Fibroblast of lung (primary cell): ENCODE data around the gene PURA. TPM values are rescaled to one million over a fixed set of nuclear protein-coding genes. Genes with fewer than 3 reads are reported as not detected.

Source experiments
- DNase-seq, 2 donors: peaks; one replicate each; pipeline versions ENCODE4 v3.0.0 to v3.0.0-alpha.2; 2010; ENCODE audit warnings: low read depth in 2 of 2
- H2AFZ ChIP-seq: 2 replicates; pipeline ENCODE4 v1.5.1; 2012; ENCODE audit warnings: low read length, control low read depth, inconsistent platforms
- H3K27ac ChIP-seq: 2 replicates; pipeline ENCODE4 v1.5.1; 2011; ENCODE audit warnings: low read length, control low read depth; ENCODE audit not compliant: insufficient read depth
- H3K27me3 ChIP-seq: 2 replicates; pipeline ENCODE4 v1.5.1; 2011; ENCODE audit warnings: mild to moderate bottlenecking, low read length; ENCODE audit not compliant: control insufficient read depth, insufficient read depth
- H3K36me3 ChIP-seq: 2 replicates; pipeline ENCODE4 v1.5.1; 2011; ENCODE audit warnings: low read length; ENCODE audit not compliant: control insufficient read depth, insufficient read depth
- H3K4me1 ChIP-seq: 2 replicates; pipeline ENCODE4 v1.5.1; 2011; ENCODE audit warnings: low read length; ENCODE audit not compliant: control insufficient read depth, insufficient read depth; ENCODE audit errors: extremely low read depth
- H3K4me2 ChIP-seq: 2 replicates; pipeline ENCODE4 v1.5.1; 2011; ENCODE audit warnings: low read length, control low read depth; ENCODE audit not compliant: insufficient read depth; ENCODE audit errors: extremely low read depth
- H3K4me3 ChIP-seq, 4 experiments: fragments of 200-600 bp in 1 of 4; sonication (generic) in 1 of 4; replicated peaks in 1 of 4; 2 replicates each; pipeline ENCODE4 v1.5.1; 2011 to 2016; ENCODE audit warnings: low read length in 4 of 4, low read depth in 3 of 4, mild to moderate bottlenecking in 3 of 4, control low read depth in 2 of 4, inconsistent platforms in 1 of 4, mixed read lengths in 1 of 4; ENCODE audit not compliant: insufficient read depth in 1 of 4; ENCODE audit errors: control extremely low read depth in 1 of 4
- H3K79me2 ChIP-seq: 2 replicates; pipeline ENCODE4 v1.5.1; 2012; ENCODE audit warnings: mild to moderate bottlenecking, low read length, inconsistent platforms; ENCODE audit not compliant: control insufficient read depth, insufficient read depth
- H3K9ac ChIP-seq: 2 replicates; pipeline ENCODE4 v1.5.1; 2011; ENCODE audit warnings: mild to moderate bottlenecking, low read length, control low read depth; ENCODE audit not compliant: insufficient read depth
- H3K9me3 ChIP-seq: 2 replicates; pipeline ENCODE4 v1.5.1; 2012; ENCODE audit warnings: low read depth, low read length; ENCODE audit not compliant: control insufficient read depth, insufficient read depth
- H4K20me1 ChIP-seq: 2 replicates; pipeline ENCODE4 v1.5.1; 2011; ENCODE audit warnings: low read length; ENCODE audit not compliant: control insufficient read depth, insufficient read depth; ENCODE audit errors: extremely low read depth
- EZH2 ChIP-seq: IDR thresholded peaks from 2 replicates; pipeline ENCODE4 v1.5.1; 2012; ENCODE audit warnings: low read length, control low read depth, mild to moderate bottlenecking; ENCODE audit errors: missing control alignments
- polyA plus RNA-seq, 2 donors: library from polyadenylated mRNA; depleted of rRNA in 1 of 2; stranded (reverse) in 1 of 2; unstranded in 1 of 2; fragments of >200 nt; gene quantifications; 2 replicates each; pipeline ENCODE4 v1.2.1, GENCODE V29; 2011 to 2012; ENCODE audit warnings: missing spikeins in 1 of 2
- total RNA-seq: library from RNA; depleted of rRNA; stranded (reverse); fragments of >200 nt; gene quantifications from 2 replicates; pipeline ENCODE4 v1.2.1, GENCODE V29; 2014
- TF ChIP-seq, protein P1 (sequence below), 2 donors: IDR thresholded peaks in 1 of 2; conservative IDR thresholded peaks in 1 of 2; 1 replicate in 1 of 2; 2 replicates in 1 of 2; pipeline ENCODE4 v1.5.1; 2011 to 2012; ENCODE audit warnings: low read length in 2 of 2, control low read depth in 1 of 2, inconsistent platforms in 1 of 2, low read depth in 1 of 2, mild to moderate bottlenecking in 1 of 2

Gene PURA
- total and polyA plus RNA-seq, 2 donors (not counting 1 experiment from before 2014, with no cell fraction given), result 8.0 to 20.0 TPM

DNA sequence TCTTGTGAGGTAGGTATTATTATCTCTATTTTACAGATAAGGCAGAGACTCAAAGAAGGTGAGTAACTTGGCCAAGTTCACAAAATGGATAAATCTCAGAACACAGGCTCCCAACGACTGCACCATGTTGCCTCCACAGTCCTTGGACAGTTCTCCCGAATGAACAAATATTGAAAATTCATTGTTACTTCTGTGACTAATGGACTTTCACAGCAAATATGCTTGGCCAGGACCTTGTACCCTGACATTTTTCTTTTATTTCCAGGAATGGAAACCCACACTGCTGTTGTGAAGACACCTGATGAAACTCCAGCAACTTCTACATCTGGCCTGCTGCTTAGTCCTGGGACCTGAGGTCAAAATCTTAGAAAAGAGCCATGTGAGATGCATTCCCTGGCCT lies 58.6 kb downstream of the PURA start:
- TF ChIP-seq, protein P1, sequence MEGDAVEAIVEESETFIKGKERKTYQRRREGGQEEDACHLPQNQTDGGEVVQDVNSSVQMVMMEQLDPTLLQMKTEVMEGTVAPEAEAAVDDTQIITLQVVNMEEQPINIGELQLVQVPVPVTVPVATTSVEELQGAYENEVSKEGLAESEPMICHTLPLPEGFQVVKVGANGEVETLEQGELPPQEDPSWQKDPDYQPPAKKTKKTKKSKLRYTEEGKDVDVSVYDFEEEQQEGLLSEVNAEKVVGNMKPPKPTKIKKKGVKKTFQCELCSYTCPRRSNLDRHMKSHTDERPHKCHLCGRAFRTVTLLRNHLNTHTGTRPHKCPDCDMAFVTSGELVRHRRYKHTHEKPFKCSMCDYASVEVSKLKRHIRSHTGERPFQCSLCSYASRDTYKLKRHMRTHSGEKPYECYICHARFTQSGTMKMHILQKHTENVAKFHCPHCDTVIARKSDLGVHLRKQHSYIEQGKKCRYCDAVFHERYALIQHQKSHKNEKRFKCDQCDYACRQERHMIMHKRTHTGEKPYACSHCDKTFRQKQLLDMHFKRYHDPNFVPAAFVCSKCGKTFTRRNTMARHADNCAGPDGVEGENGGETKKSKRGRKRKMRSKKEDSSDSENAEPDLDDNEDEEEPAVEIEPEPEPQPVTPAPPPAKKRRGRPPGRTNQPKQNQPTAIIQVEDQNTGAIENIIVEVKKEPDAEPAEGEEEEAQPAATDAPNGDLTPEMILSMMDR (conservative IDR thresholded peaks at IDR 0.05 in 1 of 2, IDR thresholded peaks at IDR 0.05 in 1 of 2; ENCODE audit: low read depth in 1 of 2, low read length in 2 of 2), result no peak
- TF ChIP-seq EZH2, result no peak

DNA sequence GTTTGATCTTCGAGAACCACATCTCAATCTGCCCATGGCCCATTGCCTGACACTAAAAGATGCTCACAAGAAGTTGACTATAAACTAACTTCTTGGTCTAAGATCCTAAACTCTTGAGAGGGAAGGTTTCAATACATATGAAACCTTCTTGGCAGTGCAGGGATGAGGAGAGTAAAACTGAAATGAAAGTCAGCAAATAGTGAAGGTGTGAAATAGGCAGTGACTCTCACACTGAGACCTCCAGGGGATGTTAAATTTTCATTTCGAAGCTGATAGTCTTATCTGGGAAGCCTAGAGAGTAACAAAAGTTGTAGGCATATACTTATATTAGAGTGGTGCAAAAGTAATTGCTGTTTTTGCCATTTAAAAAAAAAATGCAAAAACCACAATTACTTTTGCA lies 60.1 kb downstream of the PURA start:
- Histone ChIP-seq H4K20me1 (no peaks in the 10 kb centered on the region), H3K36me3 (no peaks in the 10 kb centered on the region), H3K79me2 (peaks cover 4% of the 10 kb centered on the region), H2AFZ (no peak overlapping the region), H3K27me3 (no peaks in the 10 kb centered on the region), H3K9me3 (no peaks in the 10 kb centered on the region), H3K4me3 (no peak overlapping the region), H3K4me2 (no peak overlapping the region), H3K4me1 (peaks cover 3% of the 10 kb centered on the region), H3K9ac (no peak overlapping the region), H3K27ac (no peak overlapping the region)
- no peak for DNase-seq
- TF ChIP-seq, protein P1 (conservative IDR thresholded peaks at IDR 0.05 in 1 of 2, IDR thresholded peaks at IDR 0.05 in 1 of 2; ENCODE audit: low read depth in 1 of 2, low read length in 2 of 2), result no peak
- no peak for TF ChIP-seq EZH2

More for the DNA sequence above, 58.6 kb downstream of the PURA start:
- Histone ChIP-seq H4K20me1 (no peaks in the 10 kb centered on the region), H2AFZ (no peak overlapping the region), H3K4me3 (no peak overlapping the region), H3K79me2 (peaks cover 4% of the 10 kb centered on the region), H3K36me3 (no peaks in the 10 kb centered on the region), H3K27ac (no peak overlapping the region), H3K4me2 (no peak overlapping the region), H3K27me3 (no peaks in the 10 kb centered on the region), H3K9me3 (no peaks in the 10 kb centered on the region), H3K9ac (no peak overlapping the region), H3K4me1 (peaks cover 3% of the 10 kb centered on the region)
- no peak for DNase-seq

DNA sequence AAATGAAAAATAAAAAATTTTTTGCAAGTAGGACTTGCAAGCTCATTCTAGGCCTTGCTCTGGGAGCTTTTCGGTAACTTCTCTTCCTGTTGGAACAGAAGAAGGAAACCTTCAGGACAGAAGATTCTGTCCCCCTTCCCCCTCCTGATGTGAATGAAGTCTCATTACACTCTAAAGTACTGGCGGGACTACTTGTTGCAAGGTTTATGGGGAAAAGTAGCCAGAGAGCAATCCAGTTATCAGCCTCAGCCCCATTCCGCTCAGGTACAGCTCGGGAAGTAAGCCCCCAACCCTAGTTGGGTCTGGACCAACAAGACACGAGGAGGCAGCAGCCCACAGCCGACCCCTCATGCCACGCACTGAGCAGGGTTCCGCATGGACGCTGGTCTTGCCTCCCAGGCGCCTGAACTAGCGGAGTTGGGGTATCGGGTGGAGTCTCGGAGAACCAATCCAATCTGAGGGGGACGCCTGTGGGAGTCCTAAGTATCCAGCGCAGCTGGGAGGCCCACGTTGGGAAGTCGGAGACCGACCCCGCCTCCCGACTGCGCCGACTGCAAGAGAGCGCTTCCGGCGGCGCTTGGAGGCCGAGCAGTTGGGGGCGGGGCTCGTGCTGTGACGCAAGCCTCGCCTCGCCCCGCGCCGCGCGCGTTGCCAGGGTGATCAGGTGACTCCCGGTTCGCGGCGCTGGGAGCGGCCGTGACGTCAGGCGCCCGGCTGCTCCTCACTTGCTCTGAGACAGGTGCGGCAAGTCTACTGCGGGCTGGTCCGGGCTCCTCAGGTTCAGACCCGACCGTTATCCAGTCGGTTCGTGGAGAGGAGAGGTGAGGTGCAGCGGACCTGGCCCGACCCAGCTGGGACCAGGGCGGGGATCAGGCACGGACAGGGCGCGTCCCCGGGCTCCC lies 60.8 kb downstream of the PURA start, which contains the start of gene CYSTM1:
TSS of gene CYSTM1 (plus strand) at position 724 of the 902 bp plus-strand sequence. CDS start 19,278 bp downstream, outside the sequence.
- Histone ChIP-seq H4K20me1 (no peaks in the 10 kb centered on the region), H3K27ac (peak within 1 kb of the TSS; percentile 91), H2AFZ (peak within 1 kb of the TSS; percentile 57), H3K27me3 (no peaks in the 10 kb centered on the region), H3K4me3 (peak within 1 kb of the TSS; percentile 69 to 96 (median 86)), H3K79me2 (peaks cover 4% of the 10 kb centered on the region), H3K9me3 (no peaks in the 10 kb centered on the region), H3K4me1 (peaks cover 3% of the 10 kb centered on the region), H3K9ac (peak within 1 kb of the TSS; percentile 89), H3K4me2 (peak within 1 kb of the TSS; percentile 89), H3K36me3 (no peaks in the 10 kb centered on the region)
- DNase-seq, result peak; percentile 91 to 94
- TF ChIP-seq, protein P1 (conservative IDR thresholded peaks at IDR 0.05 in 1 of 2, IDR thresholded peaks at IDR 0.05 in 1 of 2; ENCODE audit: low read depth in 1 of 2, low read length in 2 of 2), result no peak
- TF ChIP-seq EZH2, result no peak
